ENCODE measurements around the gene LIN7B. TPM values are rescaled to one million over a fixed set of nuclear protein-coding genes. Genes with fewer than 3 reads are reported as not detected.
"Not testable (repeated sequence)": the region's sequence is repeated elsewhere in the genome, so short reads cannot be mapped to it uniquely, and the experiment has no call there.

Gene LIN7B
- total RNA-seq, 1 experiment from 2014 or later: 11.8 TPM

- Mint-ChIP-seq H3K4me1 (ENCODE audit: low read depth, unreplicated experiment) (peaks cover 13% of the 10 kb centered on the region), H3K36me3 (ENCODE audit: insufficient read depth, unreplicated experiment) (peaks cover 19% of the 10 kb centered on the region), H3K27me3 (ENCODE audit: insufficient read depth, unreplicated experiment) (no peaks in the 10 kb centered on the region), H3K9me3 (ENCODE audit: unreplicated experiment) (no peaks in the 10 kb centered on the region), H3K27ac (ENCODE audit: unreplicated experiment) (peak overlapping the region; percentile 30), H3K4me3 (ENCODE audit: unreplicated experiment) (peak overlapping the region; percentile 65)
- ChIA-PET POLR2A (no interaction called here), CTCF (interaction anchor here (0.6 to 1.2 kb wide), 2 partner anchors 44 to 45 kb away, joined by 3 to 7 read pairs; no protein-coding TSS in a partner anchor)
- BruUV-seq (replicated peaks): no TSS peak
- no peak for TF ChIP-seq CTCF (IDR thresholded peaks at IDR 0.05; ENCODE audit: insufficient read depth in 1 of 2, low read depth in 1 of 2, low read length in 1 of 2, severe bottlenecking in 1 of 2, unreplicated experiment in 1 of 2)
- H3K4me3 ChIP-seq (ENCODE audit: low read depth, low read length): peak overlapping the region; percentile 46
- H3K36me3 ChIP-seq (ENCODE audit: control insufficient read depth, insufficient read depth, low read length): peaks cover 1% of the 10 kb centered on the region; the same call in 1 of the 2 replicates
- no peaks in the 10 kb centered on the region for H3K9me3 ChIP-seq
- intact Hi-C loops (cut with micrococcal nuclease; ENCODE audit: unreplicated experiment): no loop called here
- H3K4me1 ChIP-seq: no peaks in the 10 kb centered on the region
- DNase-seq: peak; percentile 87 to 90
- H3K27me3 ChIP-seq (replicated peaks; ENCODE audit: control insufficient read depth, insufficient read depth, low read length): no peaks in the 10 kb centered on the region
These were observed 28.7 kb downstream of the LIN7B start for GRCh38 chr19:49142866-49143335.

- BruUV-seq (replicated peaks): no TSS peak
- Histone ChIP-seq H3K4me3 (ENCODE audit: low read depth, low read length) (no peak overlapping the region), H3K9me3 (no peaks in the 10 kb centered on the region), H3K4me1 (peaks cover 9% of the 10 kb centered on the region), H3K27me3 (replicated peaks; ENCODE audit: control insufficient read depth, insufficient read depth, low read length) (no peaks in the 10 kb centered on the region), H3K36me3 (ENCODE audit: control insufficient read depth, insufficient read depth, low read length) (peaks cover 1% of the 10 kb centered on the region; the same call in 1 of the 2 replicates)
- Mint-ChIP-seq H3K27ac (ENCODE audit: unreplicated experiment) (no peak overlapping the region), H3K36me3 (ENCODE audit: insufficient read depth, unreplicated experiment) (peaks cover 40% of the 10 kb centered on the region), H3K4me1 (ENCODE audit: low read depth, unreplicated experiment) (peaks cover 19% of the 10 kb centered on the region), H3K4me3 (ENCODE audit: unreplicated experiment) (no peak overlapping the region), H3K9me3 (ENCODE audit: unreplicated experiment) (no peaks in the 10 kb centered on the region), H3K27me3 (ENCODE audit: insufficient read depth, unreplicated experiment) (no peaks in the 10 kb centered on the region)
- TF ChIP-seq CTCF (IDR thresholded peaks at IDR 0.05; ENCODE audit: insufficient read depth in 1 of 2, low read depth in 1 of 2, low read length in 1 of 2, severe bottlenecking in 1 of 2, unreplicated experiment in 1 of 2): peak; percentile 84 to 85
- ChIA-PET CTCF (interaction anchor here (1.3 to 1.4 kb wide), 2 partner anchors 48 to 53 kb away, joined by 3 to 8 read pairs; no protein-coding TSS in a partner anchor), POLR2A (no interaction called here)
- intact Hi-C loops (cut with micrococcal nuclease; ENCODE audit: unreplicated experiment): loop anchor here (5.0 kb wide), 1 partner anchor 48 kb away; no protein-coding TSS in a partner anchor
- DNase-seq: peak in 1 of 2 experiments; percentile 81
These were observed 31.6 kb downstream of the LIN7B start for GRCh38 chr19:49145573-49146407.

GRCh38 chr19:49146408-49146770 lies 32.2 kb downstream of the LIN7B start:
- Mint-ChIP-seq H3K4me1 (ENCODE audit: low read depth, unreplicated experiment) (peaks cover 21% of the 10 kb centered on the region), H3K36me3 (ENCODE audit: insufficient read depth, unreplicated experiment) (peaks cover 42% of the 10 kb centered on the region)
- not testable (repeated sequence) for H3K9me3 Mint-ChIP-seq (ENCODE audit: unreplicated experiment); H3K27me3 Mint-ChIP-seq (ENCODE audit: insufficient read depth, unreplicated experiment); BruUV-seq (replicated peaks); DNase-seq; H3K36me3 ChIP-seq (ENCODE audit: control insufficient read depth, insufficient read depth, low read length); H3K27me3 ChIP-seq (replicated peaks; ENCODE audit: control insufficient read depth, insufficient read depth, low read length); H3K4me3 Mint-ChIP-seq (ENCODE audit: unreplicated experiment); H3K9me3 ChIP-seq; H3K27ac Mint-ChIP-seq (ENCODE audit: unreplicated experiment); H3K4me3 ChIP-seq (ENCODE audit: low read depth, low read length)
- POLR2A ChIA-PET: interaction anchor here (0.6 kb wide), 1 partner anchor 153 kb away, joined by 7 read pairs; the partner anchor contains the start of gene RUVBL2
- CTCF ChIA-PET: interaction anchor here (1.2 to 1.4 kb wide), 3 partner anchors 19 to 52 kb away, joined by 3 to 8 read pairs (median 3); no protein-coding TSS in a partner anchor
- peaks cover 13% of the 10 kb centered on the region for H3K4me1 ChIP-seq
- intact Hi-C loops (cut with micrococcal nuclease; ENCODE audit: unreplicated experiment): loop anchor here (5.0 kb wide), 1 partner anchor 49 kb away; no protein-coding TSS in a partner anchor
